Ovary (tissue), 9 donors: ENCODE results near the gene DPM3. TPM values are rescaled to one million over a fixed set of nuclear protein-coding genes. Genes with fewer than 3 reads are reported as not detected.

ENCODE experiments used
- DNase-seq, 5 donors: peaks; one replicate each; pipeline ENCODE4 v3.0.0-alpha.2; 2019 to 2020
- H3K27ac ChIP-seq, 2 donors: fragments of 200-600 bp; one replicate each; pipeline versions ENCODE4 v1.5.1 to v1.8.0; 2019 to 2022
- H3K27me3 ChIP-seq: fragments of 200-600 bp; one replicate; pipeline ENCODE4 v1.8.0; 2022
- H3K36me3 ChIP-seq: fragments of 200-600 bp; sonication (generic); one replicate; pipeline ENCODE4 v1.5.1; 2019
- H3K4me1 ChIP-seq: one replicate; pipeline ENCODE4 v1.8.1; 2013; ENCODE audit warnings: mild to moderate bottlenecking, moderate library complexity; ENCODE audit not compliant: insufficient read depth
- H3K4me3 ChIP-seq: fragments of 200-600 bp; sonication (generic); one replicate; pipeline ENCODE4 v1.5.1; 2017
- H3K9me3 ChIP-seq, 2 donors: fragments of 200-600 bp in 1 of 2; sonication (generic) in 1 of 2; one replicate each; pipeline versions ENCODE4 v1.5.1 to v1.8.1; 2013 to 2019; ENCODE audit warnings: mild to moderate bottlenecking in 1 of 2, moderate library complexity in 1 of 2
- EP300 ChIP-seq: sonication (generic); formaldehyde crosslinking; IDR thresholded peaks from one replicate; pipeline ENCODE4 v1.6.1; 2017; ENCODE audit warnings: antibody characterized with exemption
- POLR2A ChIP-seq: fragments of 450-650 bp; IDR thresholded peaks from one replicate; pipeline ENCODE4 v1.6.1; 2017; ENCODE audit warnings: antibody characterized with exemption, mild to moderate bottlenecking, moderate library complexity
- WGBS, 3 donors: extraction: QIAGEN DNeasy Blood & Tissue Kit in 1 of 3; methylation state at CpG; one replicate each; pipeline versions ENCODE4 v1.1.5 to v1.1.7; 2013 to 2017; 5-methylcytosine and 5-hydroxymethylcytosine counted together
- intact Hi-C, 4 donors: fragments of 100-400 bp; cut with DNase I; formaldehyde crosslinking; loops; one replicate each; pipeline versions ENCODE4 v1.11.0 to v1.15.1; 2022 to 2023
- polyA plus RNA-seq, 2 donors: library from polyadenylated mRNA; stranded (reverse); fragments of 200-250 nt in 1 of 2; fragments of 350-450 nt in 1 of 2; fragmentation: Illumina TruSeq in 1 of 2; extraction: RNeasy Lipid Tissue Mini Kit (QIAGEN cat#74804) in 1 of 2; gene quantifications; one replicate each; pipeline ENCODE4 v1.2.3, GENCODE V29; 2013 to 2014
- total RNA-seq, 7 donors: library from RNA; depleted of rRNA in 2 of 7; stranded (reverse); fragments of >200 nt in 2 of 7; fragmentation: NEBNext Ultra II Directional in 3 of 7; extraction: Animal tissue kit (Norgen Biotek cat#: 25700) in 3 of 7; gene quantifications; one replicate each; pipeline versions ENCODE4 v1.1.0 to v1.2.4, GENCODE V29; 2016 to 2023
- TF ChIP-seq, protein P1 (sequence below), 3 donors: fragments of 450-650 bp in 2 of 3; fragments of 200-600 bp in 1 of 3; IDR thresholded peaks; one replicate each; pipeline versions ENCODE4 v1.5.1 to v1.8.0; 2016 to 2022; ENCODE audit warnings: antibody characterized with exemption in 3 of 3, mild to moderate bottlenecking in 1 of 3
- donor health status: DM: no; HTN: no; CAD: no; lungs with moderate emphysema.
- donor health status: DM: no; HTN: no; CAD: no.
- donor health status: Bipolar disorder and iron deficiency.
- donor health status: DM: yes; HTN: yes; CAD: no.
- donor health status: DM: no; HTN: no; CAD: no.
- donor health status: DM: yes; HTN: yes; CAD: no.

Gene DPM3
- total and polyA plus RNA-seq, 9 donors = 0.70 to 168 (median 85.5) TPM

DNA sequence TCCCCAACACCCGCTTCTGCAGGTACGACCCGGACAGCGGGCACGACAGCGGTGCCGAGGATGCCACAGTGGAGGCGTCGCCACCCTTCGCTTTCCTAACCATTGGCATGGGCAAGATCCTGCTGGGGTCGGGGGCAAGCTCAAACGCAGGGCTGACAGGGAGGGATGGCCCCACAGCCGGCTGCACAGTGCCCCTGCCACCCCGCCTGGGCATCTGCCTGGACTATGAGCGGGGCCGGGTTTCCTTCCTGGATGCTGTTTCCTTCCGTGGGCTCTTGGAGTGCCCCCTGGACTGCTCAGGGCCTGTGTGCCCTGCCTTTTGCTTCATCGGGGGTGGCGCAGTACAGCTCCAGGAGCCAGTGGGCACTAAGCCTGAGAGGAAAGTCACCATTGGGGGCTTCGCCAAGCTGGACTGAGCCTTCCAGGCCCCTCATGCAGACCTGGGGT is 43.5 kb upstream of the DPM3 start:
- intact Hi-C loops = no loop called here
- TF ChIP-seq EP300 (no peak), POLR2A (no peak)
- TF ChIP-seq, protein P1, sequence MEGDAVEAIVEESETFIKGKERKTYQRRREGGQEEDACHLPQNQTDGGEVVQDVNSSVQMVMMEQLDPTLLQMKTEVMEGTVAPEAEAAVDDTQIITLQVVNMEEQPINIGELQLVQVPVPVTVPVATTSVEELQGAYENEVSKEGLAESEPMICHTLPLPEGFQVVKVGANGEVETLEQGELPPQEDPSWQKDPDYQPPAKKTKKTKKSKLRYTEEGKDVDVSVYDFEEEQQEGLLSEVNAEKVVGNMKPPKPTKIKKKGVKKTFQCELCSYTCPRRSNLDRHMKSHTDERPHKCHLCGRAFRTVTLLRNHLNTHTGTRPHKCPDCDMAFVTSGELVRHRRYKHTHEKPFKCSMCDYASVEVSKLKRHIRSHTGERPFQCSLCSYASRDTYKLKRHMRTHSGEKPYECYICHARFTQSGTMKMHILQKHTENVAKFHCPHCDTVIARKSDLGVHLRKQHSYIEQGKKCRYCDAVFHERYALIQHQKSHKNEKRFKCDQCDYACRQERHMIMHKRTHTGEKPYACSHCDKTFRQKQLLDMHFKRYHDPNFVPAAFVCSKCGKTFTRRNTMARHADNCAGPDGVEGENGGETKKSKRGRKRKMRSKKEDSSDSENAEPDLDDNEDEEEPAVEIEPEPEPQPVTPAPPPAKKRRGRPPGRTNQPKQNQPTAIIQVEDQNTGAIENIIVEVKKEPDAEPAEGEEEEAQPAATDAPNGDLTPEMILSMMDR (IDR thresholded peaks at IDR 0.05) = no peak
- Histone ChIP-seq H3K27ac (no peak overlapping the region), H3K9me3 (no peaks in the 10 kb centered on the region), H3K27me3 (no peaks in the 10 kb centered on the region), H3K36me3 (no peaks in the 10 kb centered on the region), H3K4me1 (no peaks in the 10 kb centered on the region), H3K4me3 (no peak overlapping the region)
- 89 to 91% (median 90%) methylated on average over 20 of the region's 20 CpGs for WGBS, 3 donors
- DNase-seq = peak in 3 of 5 donors; percentile 16 to 26 (median 22)

DNA sequence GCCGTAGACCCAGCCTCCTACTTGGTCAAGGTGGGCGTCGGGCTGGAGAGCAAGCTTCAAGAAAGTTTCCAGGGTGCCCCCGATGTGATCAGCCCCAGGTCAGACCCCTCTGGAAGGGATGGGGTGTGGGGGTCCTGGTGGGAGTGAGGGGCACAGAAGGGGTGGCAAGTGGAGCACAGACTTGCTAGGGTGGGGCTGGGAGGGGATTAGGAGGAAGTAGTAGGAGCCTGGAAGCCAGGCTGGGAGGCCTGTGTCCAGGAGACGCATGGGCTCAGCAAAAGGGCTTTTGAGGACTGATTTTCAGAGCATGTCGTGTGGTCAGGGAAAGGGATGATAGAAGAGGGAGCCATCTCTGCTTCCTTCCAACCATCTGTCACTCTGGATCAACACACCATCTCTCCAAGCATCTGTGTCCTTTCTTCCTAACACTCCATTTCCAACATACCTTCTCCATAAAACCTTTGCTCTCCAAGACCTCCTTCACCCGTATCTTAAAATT is 41.8 kb upstream of the DPM3 start:
- Histone ChIP-seq H3K27me3 (no peaks in the 10 kb centered on the region), H3K27ac (no peak overlapping the region), H3K36me3 (no peaks in the 10 kb centered on the region), H3K9me3 (no peaks in the 10 kb centered on the region), H3K4me1 (no peaks in the 10 kb centered on the region), H3K4me3 (no peak overlapping the region)
- TF ChIP-seq POLR2A = no peak
- TF ChIP-seq, protein P1 (IDR thresholded peaks at IDR 0.05) = no peak
- TF ChIP-seq EP300 = no peak
- intact Hi-C loops = no loop called here
- peak in 2 of 5 donors; percentile 8 to 12 for DNase-seq
- 80 to 90% (median 89%) methylated on average over 7 of the region's 7 CpGs for WGBS, 3 donors

DNA sequence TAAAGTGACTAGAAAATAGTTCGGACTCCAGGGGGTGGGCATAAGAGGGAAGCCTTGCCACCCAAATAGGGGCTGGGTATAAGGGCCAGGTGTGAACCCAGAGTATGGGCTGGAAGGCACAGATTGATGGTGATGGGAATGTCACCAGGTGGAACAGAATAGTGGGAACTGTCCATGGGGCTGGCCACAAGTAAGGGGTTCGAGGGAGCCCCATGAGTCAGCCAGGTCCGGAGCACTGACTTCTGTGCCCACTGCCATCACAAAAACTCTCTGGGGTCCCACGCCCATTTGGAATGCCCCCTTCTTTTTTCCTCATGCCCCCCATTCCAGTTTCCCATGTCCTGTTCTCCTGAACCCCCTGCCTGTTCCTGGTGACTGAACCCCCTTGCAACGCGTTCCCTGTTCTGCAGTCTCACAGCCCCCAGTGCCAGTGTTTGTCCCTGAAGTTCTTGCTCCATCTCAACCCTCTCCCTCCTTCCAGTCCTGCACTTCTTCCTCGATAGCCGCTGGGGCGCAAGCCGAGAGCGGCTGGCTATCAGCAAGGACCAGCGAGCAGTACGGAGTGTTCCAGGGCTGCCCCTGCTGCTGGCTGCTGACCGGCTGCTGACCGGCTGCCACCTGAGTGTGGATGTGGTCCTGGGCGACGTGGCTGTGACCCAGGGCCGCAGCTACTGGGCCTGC is 41.2 kb upstream of the DPM3 start:
- Histone ChIP-seq H3K36me3 (no peaks in the 10 kb centered on the region), H3K27ac (no peak overlapping the region), H3K27me3 (no peaks in the 10 kb centered on the region), H3K4me1 (no peaks in the 10 kb centered on the region), H3K4me3 (no peak overlapping the region), H3K9me3 (no peaks in the 10 kb centered on the region)
- DNase-seq = peak in 2 of 5 donors; percentile 5 to 6
- intact Hi-C loops = no loop called here
- TF ChIP-seq, protein P1 (IDR thresholded peaks at IDR 0.05) = no peak
- TF ChIP-seq EP300 (no peak), POLR2A (no peak)
- 85 to 87% (median 85%) methylated on average over 18 of the region's 18 CpGs for WGBS, 3 donors

DNA sequence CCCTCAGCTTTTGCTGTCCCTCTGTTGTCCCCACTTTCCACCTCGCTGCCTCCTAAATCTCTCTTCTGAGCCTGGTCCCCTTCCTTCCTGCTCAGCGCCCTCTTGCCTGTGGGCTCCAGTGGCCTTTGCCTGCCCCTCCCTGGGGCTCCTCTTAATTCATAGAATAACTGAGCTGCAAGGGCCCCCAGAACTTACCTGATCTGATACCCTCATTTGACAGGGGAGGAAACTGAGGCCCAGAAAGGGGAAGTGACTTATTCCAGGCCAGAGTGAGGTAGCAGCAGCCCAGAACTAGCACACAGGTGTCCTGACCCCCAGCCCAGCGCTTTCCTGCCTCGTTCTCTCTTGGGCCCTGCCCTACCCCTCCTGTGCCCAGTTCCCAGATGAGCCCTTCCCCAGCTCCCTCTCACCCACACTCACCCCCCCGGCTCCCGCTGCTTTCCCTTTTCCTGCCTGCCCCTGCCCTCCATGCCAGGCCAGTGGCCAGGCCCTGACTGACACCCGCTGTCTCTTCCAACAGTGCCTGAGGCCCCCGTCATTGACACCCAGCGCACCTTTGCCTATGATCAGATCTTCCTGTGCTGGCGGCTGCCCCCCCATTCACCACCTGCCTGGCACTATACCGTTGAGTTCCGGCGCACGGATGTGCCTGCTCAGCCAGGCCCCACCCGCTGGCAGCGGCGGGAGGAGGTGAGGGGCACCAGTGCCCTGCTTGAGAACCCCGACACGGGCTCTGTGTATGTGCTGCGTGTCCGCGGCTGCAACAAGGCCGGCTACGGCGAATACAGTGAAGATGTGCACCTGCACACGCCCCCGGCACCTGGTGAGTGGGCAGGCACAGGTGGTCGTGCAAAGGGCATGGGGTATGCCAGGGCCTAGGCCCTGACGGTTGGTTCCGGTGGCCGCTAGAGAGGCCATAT is 39.0 kb upstream of the DPM3 start:
- no peak overlapping the region for H3K4me3 ChIP-seq
- H3K27me3 ChIP-seq = no peaks in the 10 kb centered on the region
- H3K27ac ChIP-seq = no peak overlapping the region
- no peaks in the 10 kb centered on the region for H3K9me3 ChIP-seq
- H3K4me1 ChIP-seq = no peaks in the 10 kb centered on the region
- WGBS, 3 donors = 90 to 92% (median 91%) methylated on average over 29 to 31 of the region's 31 CpGs
- DNase-seq = peak in 4 of 5 donors; percentile 20 to 39 (median 22)
- H3K36me3 ChIP-seq = no peaks in the 10 kb centered on the region
- TF ChIP-seq, protein P1 (IDR thresholded peaks at IDR 0.05) = no peak
- no peak for TF ChIP-seq EP300
- no peak for TF ChIP-seq POLR2A
- intact Hi-C loops = loop anchor here in 1 of 4 donors (10.0 kb wide), 2 partner anchors 145 to 415 kb away; partner anchors contain the start of gene RUSC1
